Panc1 (cell line): ENCODE results near the gene RTL1.

Experiments
- POLR2AphosphoS5 ChIP-seq: IDR thresholded peaks from 2 replicates; pipeline ENCODE4 v1.6.1; 2012; ENCODE audit warnings: mild to moderate bottlenecking, low read depth, low read length, moderate library complexity
- SIN3A ChIP-seq: IDR thresholded peaks from 2 replicates; pipeline ENCODE4 v1.6.1; 2012; ENCODE audit warnings: low read depth, mild to moderate bottlenecking, low read length, moderate library complexity, borderline replicate concordance; ENCODE audit not compliant: insufficient read depth
- TF ChIP-seq, protein P1 (sequence below): fragments of 450-650 bp; IDR thresholded peaks from 2 replicates; pipeline ENCODE4 v1.5.1; 2017; ENCODE audit warnings: mild to moderate bottlenecking
- TF ChIP-seq, protein P2 (sequence below), 2 experiments: IDR thresholded peaks; 2 replicates each; pipeline ENCODE4 v1.6.1; 2011 to 2012; ENCODE audit warnings: low read depth in 2 of 2, control low read depth in 1 of 2, low read length in 1 of 2, mild to moderate bottlenecking in 1 of 2, moderate library complexity in 1 of 2; ENCODE audit not compliant: insufficient read depth in 1 of 2

DNA sequence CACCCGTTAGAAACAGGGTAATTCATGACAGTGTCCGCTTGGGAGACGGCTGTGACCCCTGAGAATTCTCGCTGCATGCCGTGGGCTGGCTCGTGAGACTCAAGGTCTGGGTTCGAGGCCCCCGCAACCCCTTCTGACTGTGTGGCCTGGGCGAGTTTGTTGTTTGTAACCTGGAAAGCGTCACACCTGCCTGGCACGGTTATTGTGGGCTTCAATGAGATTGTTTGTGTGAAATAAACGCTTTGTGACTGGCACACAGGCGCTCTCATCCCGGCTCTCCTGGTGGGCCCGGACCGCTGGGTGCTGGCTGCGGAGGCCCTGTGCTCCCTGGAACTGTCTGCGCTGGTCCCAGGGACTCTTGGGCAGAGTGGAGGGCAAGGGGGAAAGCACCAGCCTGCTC is 43.7 kb downstream of the RTL1 start:
- TF ChIP-seq, protein P1, sequence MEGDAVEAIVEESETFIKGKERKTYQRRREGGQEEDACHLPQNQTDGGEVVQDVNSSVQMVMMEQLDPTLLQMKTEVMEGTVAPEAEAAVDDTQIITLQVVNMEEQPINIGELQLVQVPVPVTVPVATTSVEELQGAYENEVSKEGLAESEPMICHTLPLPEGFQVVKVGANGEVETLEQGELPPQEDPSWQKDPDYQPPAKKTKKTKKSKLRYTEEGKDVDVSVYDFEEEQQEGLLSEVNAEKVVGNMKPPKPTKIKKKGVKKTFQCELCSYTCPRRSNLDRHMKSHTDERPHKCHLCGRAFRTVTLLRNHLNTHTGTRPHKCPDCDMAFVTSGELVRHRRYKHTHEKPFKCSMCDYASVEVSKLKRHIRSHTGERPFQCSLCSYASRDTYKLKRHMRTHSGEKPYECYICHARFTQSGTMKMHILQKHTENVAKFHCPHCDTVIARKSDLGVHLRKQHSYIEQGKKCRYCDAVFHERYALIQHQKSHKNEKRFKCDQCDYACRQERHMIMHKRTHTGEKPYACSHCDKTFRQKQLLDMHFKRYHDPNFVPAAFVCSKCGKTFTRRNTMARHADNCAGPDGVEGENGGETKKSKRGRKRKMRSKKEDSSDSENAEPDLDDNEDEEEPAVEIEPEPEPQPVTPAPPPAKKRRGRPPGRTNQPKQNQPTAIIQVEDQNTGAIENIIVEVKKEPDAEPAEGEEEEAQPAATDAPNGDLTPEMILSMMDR = no peak
- no peak for TF ChIP-seq POLR2AphosphoS5
- TF ChIP-seq SIN3A = no peak
- TF ChIP-seq, protein P2, sequence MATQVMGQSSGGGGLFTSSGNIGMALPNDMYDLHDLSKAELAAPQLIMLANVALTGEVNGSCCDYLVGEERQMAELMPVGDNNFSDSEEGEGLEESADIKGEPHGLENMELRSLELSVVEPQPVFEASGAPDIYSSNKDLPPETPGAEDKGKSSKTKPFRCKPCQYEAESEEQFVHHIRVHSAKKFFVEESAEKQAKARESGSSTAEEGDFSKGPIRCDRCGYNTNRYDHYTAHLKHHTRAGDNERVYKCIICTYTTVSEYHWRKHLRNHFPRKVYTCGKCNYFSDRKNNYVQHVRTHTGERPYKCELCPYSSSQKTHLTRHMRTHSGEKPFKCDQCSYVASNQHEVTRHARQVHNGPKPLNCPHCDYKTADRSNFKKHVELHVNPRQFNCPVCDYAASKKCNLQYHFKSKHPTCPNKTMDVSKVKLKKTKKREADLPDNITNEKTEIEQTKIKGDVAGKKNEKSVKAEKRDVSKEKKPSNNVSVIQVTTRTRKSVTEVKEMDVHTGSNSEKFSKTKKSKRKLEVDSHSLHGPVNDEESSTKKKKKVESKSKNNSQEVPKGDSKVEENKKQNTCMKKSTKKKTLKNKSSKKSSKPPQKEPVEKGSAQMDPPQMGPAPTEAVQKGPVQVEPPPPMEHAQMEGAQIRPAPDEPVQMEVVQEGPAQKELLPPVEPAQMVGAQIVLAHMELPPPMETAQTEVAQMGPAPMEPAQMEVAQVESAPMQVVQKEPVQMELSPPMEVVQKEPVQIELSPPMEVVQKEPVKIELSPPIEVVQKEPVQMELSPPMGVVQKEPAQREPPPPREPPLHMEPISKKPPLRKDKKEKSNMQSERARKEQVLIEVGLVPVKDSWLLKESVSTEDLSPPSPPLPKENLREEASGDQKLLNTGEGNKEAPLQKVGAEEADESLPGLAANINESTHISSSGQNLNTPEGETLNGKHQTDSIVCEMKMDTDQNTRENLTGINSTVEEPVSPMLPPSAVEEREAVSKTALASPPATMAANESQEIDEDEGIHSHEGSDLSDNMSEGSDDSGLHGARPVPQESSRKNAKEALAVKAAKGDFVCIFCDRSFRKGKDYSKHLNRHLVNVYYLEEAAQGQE (IDR thresholded peaks at IDR 0.05; ENCODE audit: insufficient read depth in 1 of 2, low read depth in 2 of 2, low read length in 1 of 2) = no peak
